Gastrocnemius medialis (tissue), 4 donors: ENCODE results near the gene MARCHF9.

Experiments
- POLR2A ChIP-seq, 2 donors: fragments of 450-650 bp; IDR thresholded peaks; one replicate each; pipeline ENCODE4 v1.6.1; 2017; ENCODE audit warnings: antibody characterized with exemption in 2 of 2, mild to moderate bottlenecking in 2 of 2, moderate library complexity in 2 of 2
- TF ChIP-seq, protein P1 (sequence below), 5 experiments: fragments of 450-650 bp in 3 of 5; fragments of 200-600 bp in 2 of 5; sonication (generic) in 2 of 5; IDR thresholded peaks in 4 of 5; conservative IDR thresholded peaks in 1 of 5; 1 replicate in 4 of 5; 2 replicates in 1 of 5; pipeline ENCODE4 v1.5.1; 2016 to 2019; ENCODE audit warnings: antibody characterized with exemption in 5 of 5, mild to moderate bottlenecking in 3 of 5, moderate library complexity in 3 of 5

DNA sequence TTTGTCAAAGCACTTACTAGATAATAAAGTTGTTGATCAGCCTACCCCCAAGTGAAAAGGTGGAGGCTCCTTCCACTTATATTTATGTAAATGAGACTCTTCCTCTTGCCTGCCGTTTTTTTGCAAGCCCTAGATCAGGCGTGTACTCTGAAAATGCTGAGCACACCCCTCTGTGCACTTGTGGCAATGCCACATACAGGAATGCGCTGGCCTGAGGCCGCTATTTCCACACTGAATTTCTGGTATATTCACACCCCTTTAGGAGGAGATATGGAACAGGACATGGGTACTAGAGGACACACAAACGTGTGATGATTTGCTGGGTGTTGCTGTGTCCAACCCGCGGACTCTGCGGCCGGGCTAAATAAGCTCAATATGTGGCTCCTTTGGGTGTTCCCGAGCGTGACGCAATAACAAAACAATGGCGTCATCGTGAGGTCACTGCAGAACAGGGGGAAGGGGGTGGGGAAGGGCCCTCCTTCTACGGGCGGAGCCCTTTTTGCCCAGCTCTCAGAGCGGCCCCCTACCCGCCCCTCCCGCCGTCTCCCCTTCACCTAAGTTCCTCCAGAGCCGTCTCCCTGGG, 10.6 kb upstream of the MARCHF9 start:
- TF ChIP-seq, protein P1, sequence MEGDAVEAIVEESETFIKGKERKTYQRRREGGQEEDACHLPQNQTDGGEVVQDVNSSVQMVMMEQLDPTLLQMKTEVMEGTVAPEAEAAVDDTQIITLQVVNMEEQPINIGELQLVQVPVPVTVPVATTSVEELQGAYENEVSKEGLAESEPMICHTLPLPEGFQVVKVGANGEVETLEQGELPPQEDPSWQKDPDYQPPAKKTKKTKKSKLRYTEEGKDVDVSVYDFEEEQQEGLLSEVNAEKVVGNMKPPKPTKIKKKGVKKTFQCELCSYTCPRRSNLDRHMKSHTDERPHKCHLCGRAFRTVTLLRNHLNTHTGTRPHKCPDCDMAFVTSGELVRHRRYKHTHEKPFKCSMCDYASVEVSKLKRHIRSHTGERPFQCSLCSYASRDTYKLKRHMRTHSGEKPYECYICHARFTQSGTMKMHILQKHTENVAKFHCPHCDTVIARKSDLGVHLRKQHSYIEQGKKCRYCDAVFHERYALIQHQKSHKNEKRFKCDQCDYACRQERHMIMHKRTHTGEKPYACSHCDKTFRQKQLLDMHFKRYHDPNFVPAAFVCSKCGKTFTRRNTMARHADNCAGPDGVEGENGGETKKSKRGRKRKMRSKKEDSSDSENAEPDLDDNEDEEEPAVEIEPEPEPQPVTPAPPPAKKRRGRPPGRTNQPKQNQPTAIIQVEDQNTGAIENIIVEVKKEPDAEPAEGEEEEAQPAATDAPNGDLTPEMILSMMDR (IDR thresholded peaks at IDR 0.05 in 4 of 5, conservative IDR thresholded peaks at IDR 0.05 in 1 of 5): no peak
- no peak for TF ChIP-seq POLR2A (IDR thresholded peaks at IDR 0.05)
